ENCODE measurements around the gene SPRR2G.
"Not testable (repeated sequence)": the region's sequence is repeated elsewhere in the genome, so short reads cannot be mapped to it uniquely, and the experiment has no call there.

The SPRR2G gene

DNA sequence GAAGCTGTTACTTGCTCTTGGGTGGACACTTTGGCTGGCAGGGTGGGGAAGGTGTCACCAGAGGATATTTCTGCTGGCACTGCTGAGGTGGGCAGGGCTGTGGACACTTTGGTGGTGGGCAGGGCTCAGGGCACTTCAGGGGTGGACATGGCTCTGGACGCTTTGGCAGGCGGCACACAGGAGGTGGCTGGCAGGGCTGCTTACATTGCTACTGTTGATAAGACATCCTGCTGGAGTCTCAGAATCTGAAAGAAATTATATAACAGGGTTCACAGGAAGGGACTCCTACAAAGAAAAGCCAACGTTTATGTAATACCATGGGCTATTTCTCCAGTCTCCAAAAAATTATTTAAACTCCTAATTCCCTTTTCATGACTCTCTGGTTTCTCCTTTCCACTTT is 10.2 kb downstream of the SPRR2G start:
- H3K4me2 ChIP-seq (ENCODE audit: low read depth, low read length, poor library complexity, severe bottlenecking): no peak overlapping the region
- H3K27ac ChIP-seq (ENCODE audit: low read depth, low read length): no peak overlapping the region
- H3K9me2 ChIP-seq (replicated peaks; ENCODE audit: insufficient read depth, low read length): no peaks in the 10 kb centered on the region
- H3F3A ChIP-seq (ENCODE audit: insufficient read depth): no peaks in the 10 kb centered on the region
- H3K36me3 ChIP-seq (ENCODE audit: low read length): no peaks in the 10 kb centered on the region
- H3K27me3 ChIP-seq (ENCODE audit: low read length): no peaks in the 10 kb centered on the region
- no peak overlapping the region for H3K9ac ChIP-seq (ENCODE audit: low read length)
- H3K79me2 ChIP-seq (ENCODE audit: insufficient read depth, low read length): no peaks in the 10 kb centered on the region
- H3K4me3 ChIP-seq (ENCODE audit: insufficient read depth, low read length, poor library complexity, severe bottlenecking): no peak overlapping the region
- no peak overlapping the region for H2AFZ ChIP-seq (ENCODE audit: low read depth, low read length, severe bottlenecking)
- no peaks in the 10 kb centered on the region for H3K9me3 ChIP-seq (ENCODE audit: insufficient read depth, low read length)
- no peak for TF ChIP-seq EZH2phosphoT487 (conservative IDR thresholded peaks at IDR 0.05; ENCODE audit: low read length)
- TF ChIP-seq, protein P1, sequence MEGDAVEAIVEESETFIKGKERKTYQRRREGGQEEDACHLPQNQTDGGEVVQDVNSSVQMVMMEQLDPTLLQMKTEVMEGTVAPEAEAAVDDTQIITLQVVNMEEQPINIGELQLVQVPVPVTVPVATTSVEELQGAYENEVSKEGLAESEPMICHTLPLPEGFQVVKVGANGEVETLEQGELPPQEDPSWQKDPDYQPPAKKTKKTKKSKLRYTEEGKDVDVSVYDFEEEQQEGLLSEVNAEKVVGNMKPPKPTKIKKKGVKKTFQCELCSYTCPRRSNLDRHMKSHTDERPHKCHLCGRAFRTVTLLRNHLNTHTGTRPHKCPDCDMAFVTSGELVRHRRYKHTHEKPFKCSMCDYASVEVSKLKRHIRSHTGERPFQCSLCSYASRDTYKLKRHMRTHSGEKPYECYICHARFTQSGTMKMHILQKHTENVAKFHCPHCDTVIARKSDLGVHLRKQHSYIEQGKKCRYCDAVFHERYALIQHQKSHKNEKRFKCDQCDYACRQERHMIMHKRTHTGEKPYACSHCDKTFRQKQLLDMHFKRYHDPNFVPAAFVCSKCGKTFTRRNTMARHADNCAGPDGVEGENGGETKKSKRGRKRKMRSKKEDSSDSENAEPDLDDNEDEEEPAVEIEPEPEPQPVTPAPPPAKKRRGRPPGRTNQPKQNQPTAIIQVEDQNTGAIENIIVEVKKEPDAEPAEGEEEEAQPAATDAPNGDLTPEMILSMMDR (IDR thresholded peaks at IDR 0.05; ENCODE audit: insufficient read depth, low read length, poor library complexity, severe bottlenecking): no peak
- no peaks in the 10 kb centered on the region for H4K20me1 ChIP-seq (ENCODE audit: low read depth, low read length)

DNA sequence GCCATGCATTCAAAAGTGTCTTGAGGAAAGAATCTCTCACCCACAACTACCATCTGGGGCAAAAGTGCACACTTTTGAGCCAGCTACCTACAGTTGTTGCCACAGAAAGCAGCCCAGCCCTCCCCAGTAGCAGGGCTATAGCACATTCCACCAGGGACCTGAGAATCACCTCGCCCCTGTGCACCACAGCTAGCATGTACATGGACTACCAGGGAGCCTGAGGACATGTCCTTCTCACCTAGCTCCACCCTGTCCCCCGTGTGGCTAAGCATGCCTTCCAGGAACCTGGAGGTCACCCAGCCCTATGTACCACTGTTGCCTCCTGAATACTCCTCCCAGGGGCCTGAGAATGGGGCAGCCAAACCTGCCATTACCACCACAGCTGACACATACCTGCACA is 16.9 kb downstream of the SPRR2G start:
- H3K4me2 ChIP-seq (ENCODE audit: low read depth, low read length, poor library complexity, severe bottlenecking): no peak overlapping the region
- H3K36me3 ChIP-seq (ENCODE audit: low read length): no peaks in the 10 kb centered on the region
- no peak overlapping the region for H2AFZ ChIP-seq (ENCODE audit: low read depth, low read length, severe bottlenecking)
- H3K27ac ChIP-seq (ENCODE audit: low read depth, low read length): no peak overlapping the region
- H3K9me3 ChIP-seq (ENCODE audit: insufficient read depth, low read length): no peaks in the 10 kb centered on the region
- no peaks in the 10 kb centered on the region for H3K79me2 ChIP-seq (ENCODE audit: insufficient read depth, low read length)
- no peaks in the 10 kb centered on the region for H4K20me1 ChIP-seq (ENCODE audit: low read depth, low read length)
- no peaks in the 10 kb centered on the region for H3F3A ChIP-seq (ENCODE audit: insufficient read depth)
- TF ChIP-seq, protein P1 (IDR thresholded peaks at IDR 0.05; ENCODE audit: insufficient read depth, low read length, poor library complexity, severe bottlenecking): no peak
- no peak for TF ChIP-seq EZH2phosphoT487 (conservative IDR thresholded peaks at IDR 0.05; ENCODE audit: low read length)
- H3K9ac ChIP-seq (ENCODE audit: low read length): no peak overlapping the region
- no peak overlapping the region for H3K4me3 ChIP-seq (ENCODE audit: insufficient read depth, low read length, poor library complexity, severe bottlenecking)
- no peaks in the 10 kb centered on the region for H3K27me3 ChIP-seq (ENCODE audit: low read length)
- no peaks in the 10 kb centered on the region for H3K9me2 ChIP-seq (replicated peaks; ENCODE audit: insufficient read depth, low read length)

DNA sequence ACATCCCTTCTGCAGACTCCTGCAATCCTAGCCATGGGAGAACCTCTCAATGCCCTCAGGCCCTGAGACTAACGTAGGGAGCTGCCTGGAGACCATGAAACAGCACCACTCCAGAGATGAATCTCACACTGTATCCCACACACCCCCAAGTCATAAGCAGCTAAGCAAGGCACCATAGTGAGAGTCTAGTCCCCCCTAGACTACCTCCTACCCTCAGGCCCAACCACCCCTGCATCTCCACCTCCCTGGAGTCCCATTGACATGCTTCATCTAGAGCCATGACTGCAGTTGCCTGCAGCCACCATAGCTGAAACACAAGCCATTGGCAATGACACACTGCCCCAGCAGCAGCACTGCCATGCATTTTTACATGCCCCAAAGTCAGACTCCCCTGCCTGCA is 17.4 kb downstream of the SPRR2G start:
- no peaks in the 10 kb centered on the region for H3K27me3 ChIP-seq (ENCODE audit: low read length)
- H3K9me2 ChIP-seq (replicated peaks; ENCODE audit: insufficient read depth, low read length): no peaks in the 10 kb centered on the region
- no peaks in the 10 kb centered on the region for H3F3A ChIP-seq (ENCODE audit: insufficient read depth)
- H3K27ac ChIP-seq (ENCODE audit: low read depth, low read length): no peak overlapping the region
- no peak for TF ChIP-seq EZH2phosphoT487 (conservative IDR thresholded peaks at IDR 0.05; ENCODE audit: low read length)
- TF ChIP-seq, protein P1 (IDR thresholded peaks at IDR 0.05; ENCODE audit: insufficient read depth, low read length, poor library complexity, severe bottlenecking): no peak
- no peak overlapping the region for H3K4me3 ChIP-seq (ENCODE audit: insufficient read depth, low read length, poor library complexity, severe bottlenecking)
- H3K79me2 ChIP-seq (ENCODE audit: insufficient read depth, low read length): no peaks in the 10 kb centered on the region
- H3K9ac ChIP-seq (ENCODE audit: low read length): no peak overlapping the region
- H4K20me1 ChIP-seq (ENCODE audit: low read depth, low read length): no peaks in the 10 kb centered on the region
- H3K9me3 ChIP-seq (ENCODE audit: insufficient read depth, low read length): no peaks in the 10 kb centered on the region
- H3K4me2 ChIP-seq (ENCODE audit: low read depth, low read length, poor library complexity, severe bottlenecking): no peak overlapping the region
- no peak overlapping the region for H2AFZ ChIP-seq (ENCODE audit: low read depth, low read length, severe bottlenecking)
- no peaks in the 10 kb centered on the region for H3K36me3 ChIP-seq (ENCODE audit: low read length)

DNA sequence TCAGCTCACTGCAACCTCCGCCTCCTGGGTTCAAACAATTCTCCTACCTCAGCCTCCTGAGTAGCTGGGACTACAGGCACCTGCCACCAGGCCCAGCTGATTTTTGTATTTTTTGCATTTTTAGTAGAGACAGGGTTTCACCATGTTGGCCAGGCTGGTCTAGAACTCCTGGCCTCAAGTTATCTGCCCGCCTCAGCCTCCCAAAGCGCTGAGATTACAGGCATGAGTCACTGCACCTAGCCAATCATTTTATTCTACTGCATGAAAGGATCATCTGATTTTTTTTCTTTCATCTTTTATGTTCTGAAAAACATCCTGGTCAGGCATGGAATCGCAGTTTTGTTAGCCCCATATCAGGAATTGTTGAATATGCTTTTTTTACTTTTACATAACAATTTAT is 22.0 kb downstream of the SPRR2G start:
- not testable (repeated sequence) for H3K79me2 ChIP-seq (ENCODE audit: insufficient read depth, low read length); H3K27ac ChIP-seq (ENCODE audit: low read depth, low read length); H3K9me2 ChIP-seq (replicated peaks; ENCODE audit: insufficient read depth, low read length); H3F3A ChIP-seq (ENCODE audit: insufficient read depth); H3K36me3 ChIP-seq (ENCODE audit: low read length); H3K9ac ChIP-seq (ENCODE audit: low read length); H3K4me3 ChIP-seq (ENCODE audit: insufficient read depth, low read length, poor library complexity, severe bottlenecking); H2AFZ ChIP-seq (ENCODE audit: low read depth, low read length, severe bottlenecking); H3K4me2 ChIP-seq (ENCODE audit: low read depth, low read length, poor library complexity, severe bottlenecking); H3K9me3 ChIP-seq (ENCODE audit: insufficient read depth, low read length); H4K20me1 ChIP-seq (ENCODE audit: low read depth, low read length); H3K27me3 ChIP-seq (ENCODE audit: low read length)

Measured in SU-DHL-6 (cell line).